Fibroblast of mammary gland (primary cell): ENCODE measurements around the gene TPRX1.

Experiments
- DNase-seq: peaks from one replicate; pipeline ENCODE4 v3.0.0-alpha.2; 2010; ENCODE audit warnings: low read depth
- H3K4me3 ChIP-seq: 2 replicates; pipeline ENCODE4 v1.5.1; 2011; ENCODE audit warnings: low read depth, mild to moderate bottlenecking, low read length, moderate library complexity; ENCODE audit not compliant: control insufficient read depth
- TF ChIP-seq, protein P1 (sequence below): conservative IDR thresholded peaks from 2 replicates; pipeline ENCODE4 v1.5.1; 2011; ENCODE audit warnings: low read depth, low read length, inconsistent platforms; ENCODE audit not compliant: control insufficient read depth, insufficient read depth

The TPRX1 gene

DNA sequence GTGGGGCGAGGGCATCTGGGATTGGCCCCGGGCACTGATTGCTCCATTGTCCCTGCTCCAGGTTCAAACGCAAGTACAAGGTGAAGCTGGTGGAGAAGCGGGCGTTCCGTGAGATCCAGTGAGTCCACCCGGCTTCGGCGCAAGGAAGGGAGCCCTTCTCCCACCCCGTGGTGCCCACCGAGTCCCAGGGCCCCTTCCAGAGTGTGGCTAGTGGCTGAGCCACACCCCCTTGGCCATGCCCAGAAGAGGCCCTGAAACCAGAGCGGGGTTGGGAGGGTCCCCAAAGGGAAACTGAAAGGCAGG, 47.8 kb downstream of the TPRX1 start:
- H3K4me3 ChIP-seq = no peak overlapping the region
- DNase-seq = no peak
- TF ChIP-seq, protein P1, sequence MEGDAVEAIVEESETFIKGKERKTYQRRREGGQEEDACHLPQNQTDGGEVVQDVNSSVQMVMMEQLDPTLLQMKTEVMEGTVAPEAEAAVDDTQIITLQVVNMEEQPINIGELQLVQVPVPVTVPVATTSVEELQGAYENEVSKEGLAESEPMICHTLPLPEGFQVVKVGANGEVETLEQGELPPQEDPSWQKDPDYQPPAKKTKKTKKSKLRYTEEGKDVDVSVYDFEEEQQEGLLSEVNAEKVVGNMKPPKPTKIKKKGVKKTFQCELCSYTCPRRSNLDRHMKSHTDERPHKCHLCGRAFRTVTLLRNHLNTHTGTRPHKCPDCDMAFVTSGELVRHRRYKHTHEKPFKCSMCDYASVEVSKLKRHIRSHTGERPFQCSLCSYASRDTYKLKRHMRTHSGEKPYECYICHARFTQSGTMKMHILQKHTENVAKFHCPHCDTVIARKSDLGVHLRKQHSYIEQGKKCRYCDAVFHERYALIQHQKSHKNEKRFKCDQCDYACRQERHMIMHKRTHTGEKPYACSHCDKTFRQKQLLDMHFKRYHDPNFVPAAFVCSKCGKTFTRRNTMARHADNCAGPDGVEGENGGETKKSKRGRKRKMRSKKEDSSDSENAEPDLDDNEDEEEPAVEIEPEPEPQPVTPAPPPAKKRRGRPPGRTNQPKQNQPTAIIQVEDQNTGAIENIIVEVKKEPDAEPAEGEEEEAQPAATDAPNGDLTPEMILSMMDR = no peak

DNA sequence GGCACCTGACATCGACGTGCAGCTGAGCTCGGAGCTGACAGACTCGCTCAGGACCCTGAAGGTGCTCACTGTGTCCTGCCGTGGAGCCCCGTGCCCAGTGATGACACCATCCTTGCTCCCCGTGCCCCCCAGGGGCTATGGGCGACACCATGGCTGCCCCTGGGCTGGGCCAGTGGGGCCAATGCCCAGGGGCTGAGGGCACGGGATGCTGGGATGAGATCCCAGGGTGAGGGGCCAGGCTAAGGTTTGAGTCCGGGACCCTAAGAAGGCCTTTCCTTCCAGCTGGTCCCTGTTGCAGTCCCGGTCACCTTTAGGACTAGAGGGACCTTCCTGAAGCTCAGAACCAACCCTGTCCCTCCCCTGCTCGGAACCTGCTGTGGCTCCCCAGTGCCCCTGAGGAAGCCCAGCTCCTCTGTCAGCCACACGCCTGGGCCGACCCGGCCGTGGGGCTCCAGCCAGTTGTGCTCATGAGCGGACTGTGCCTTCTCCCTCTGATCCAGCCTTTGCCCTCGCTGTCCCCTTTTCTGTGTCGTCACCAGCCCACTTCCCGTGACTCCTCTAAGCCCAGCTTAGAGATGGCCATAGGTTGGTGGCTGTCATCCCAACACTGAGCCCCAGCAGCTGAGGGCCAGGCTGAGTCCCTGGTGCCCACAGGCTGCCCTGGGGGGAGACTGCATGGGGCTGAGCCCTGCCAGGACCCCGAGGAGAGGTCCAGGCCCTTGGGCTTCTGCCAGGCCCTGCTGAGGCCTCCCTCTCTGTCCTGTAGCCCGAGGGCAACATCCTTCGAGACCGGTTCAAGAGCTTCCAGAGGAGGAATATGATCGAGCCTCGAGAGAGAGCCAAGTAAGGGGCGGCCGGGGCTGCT, 48.4 kb downstream of the TPRX1 start:
- TF ChIP-seq, protein P1 = no peak
- DNase-seq = no peak
- H3K4me3 ChIP-seq = no peak overlapping the region

DNA sequence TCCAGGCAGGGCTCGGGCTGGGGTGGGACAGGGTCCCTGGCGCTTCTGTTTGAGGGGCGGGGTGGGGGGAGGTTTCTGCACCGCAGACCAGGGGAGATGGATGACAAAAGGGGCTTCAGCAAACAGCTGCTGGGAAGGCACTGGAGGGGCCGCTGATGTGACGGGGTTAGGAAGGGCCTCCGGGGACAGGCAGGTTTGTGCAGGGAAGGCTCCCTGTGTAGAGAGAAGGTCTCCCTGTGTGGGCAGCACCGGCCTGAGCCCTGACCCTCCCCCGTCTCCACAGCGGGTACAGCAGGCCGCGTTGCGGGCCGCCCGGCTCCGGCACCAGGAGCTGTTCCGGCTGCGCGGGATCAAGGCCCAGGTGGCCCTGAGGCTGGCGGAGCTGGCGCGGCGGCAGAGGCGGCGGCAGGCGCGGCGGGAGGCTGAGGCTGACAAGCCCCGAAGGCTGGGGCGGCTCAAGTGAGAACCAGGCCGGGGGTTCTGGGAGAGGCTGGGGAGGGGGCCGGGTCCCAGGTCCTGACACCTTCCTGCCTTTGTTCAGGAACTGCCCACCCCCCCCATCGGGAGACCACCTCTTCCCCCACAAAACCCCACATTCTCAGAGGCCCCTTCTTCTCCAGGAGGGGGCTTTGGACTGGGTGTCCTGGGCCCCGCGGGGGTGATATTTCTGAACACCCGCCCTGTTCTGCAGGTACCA, 49.1 kb downstream of the TPRX1 start:
- no peak for DNase-seq
- TF ChIP-seq, protein P1 = no peak
- no peak overlapping the region for H3K4me3 ChIP-seq

DNA sequence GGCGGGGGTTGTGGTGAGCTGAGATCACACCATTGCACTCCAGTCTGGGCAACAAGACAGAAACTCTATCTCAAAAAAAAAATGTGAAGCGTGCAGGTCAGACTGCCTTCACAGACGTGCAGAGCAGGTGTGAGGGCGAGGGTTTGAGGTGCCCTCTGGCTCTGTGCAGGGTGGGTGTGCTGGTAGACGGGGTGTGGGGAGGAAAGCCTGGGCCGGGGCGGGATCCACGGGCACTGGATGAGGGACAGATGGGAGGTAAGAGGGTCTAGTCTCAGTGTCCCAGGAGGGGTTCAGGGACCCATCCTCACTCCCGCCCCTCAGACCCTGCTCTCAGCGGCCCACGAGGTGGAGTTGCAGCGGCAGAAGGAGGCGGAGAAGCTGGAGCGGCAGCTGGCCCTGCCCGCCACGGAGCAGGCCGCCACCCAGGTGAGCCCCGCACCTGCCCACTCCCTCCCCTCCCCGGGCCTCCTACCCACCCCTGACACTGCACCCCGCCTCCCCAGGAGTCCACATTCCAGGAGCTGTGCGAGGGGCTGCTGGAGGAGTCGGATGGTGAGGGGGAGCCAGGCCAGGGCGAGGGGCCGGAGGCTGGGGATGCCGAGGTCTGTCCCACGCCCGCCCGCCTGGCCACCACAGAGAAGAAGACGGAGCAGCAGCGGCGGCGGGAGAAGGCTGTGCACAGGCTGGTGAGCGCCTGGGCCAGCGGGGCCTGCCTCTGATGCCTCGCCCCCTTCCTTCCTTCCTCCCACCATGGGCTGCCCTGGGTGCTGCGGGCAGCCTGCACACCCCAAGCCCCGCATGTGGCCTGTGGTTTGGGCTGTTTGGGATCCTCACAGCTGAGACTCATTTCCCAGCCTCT, 49.9 kb downstream of the TPRX1 start:
- no peak overlapping the region for H3K4me3 ChIP-seq
- no peak for DNase-seq
- TF ChIP-seq, protein P1 = no peak

DNA sequence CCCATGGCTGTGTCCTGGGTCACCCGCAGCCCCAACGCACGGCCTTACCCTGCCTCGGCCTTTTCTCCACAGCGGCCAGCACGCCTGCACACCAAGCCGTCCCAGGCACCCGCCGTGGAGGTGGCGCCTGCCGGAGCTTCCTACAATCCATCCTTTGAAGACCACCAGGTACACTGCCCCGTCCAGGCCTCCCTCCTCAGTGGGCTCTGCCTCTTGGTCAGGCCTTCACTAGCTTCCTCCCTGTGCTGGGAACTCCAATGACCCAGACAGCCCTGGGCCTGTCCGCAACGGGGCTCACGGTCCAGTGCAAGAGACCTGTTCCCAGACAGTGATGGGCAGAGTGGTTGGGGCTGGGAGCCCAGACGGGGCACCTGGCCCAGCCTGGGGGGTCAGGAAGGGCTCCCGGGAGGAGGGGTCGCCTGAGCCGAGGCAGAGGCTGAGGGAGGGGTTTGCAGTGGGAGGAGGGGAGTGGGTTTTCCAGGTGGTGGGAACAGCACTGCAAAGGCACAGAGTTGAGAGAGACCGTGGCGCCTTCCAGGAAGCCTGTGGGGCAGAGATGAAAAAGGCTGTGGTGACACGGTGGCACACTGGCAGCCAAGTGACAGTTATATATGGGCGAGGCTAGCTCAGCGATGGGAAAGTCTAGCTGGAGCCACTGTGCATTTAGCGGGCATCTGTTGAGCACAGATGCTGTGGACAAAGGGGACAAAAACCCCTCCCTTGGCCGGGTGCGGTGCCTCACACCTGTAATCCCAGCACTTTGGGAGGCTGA, 51.7 kb downstream of the TPRX1 start:
- TF ChIP-seq, protein P1 = no peak
- H3K4me3 ChIP-seq = no peak overlapping the region
- DNase-seq = no peak
